CD4-positive, alpha-beta T cell treated with Interleukin-17A for 1 hour (primary cell): ENCODE measurements around the gene ZNF638.

Experiments
- DNase-seq: peaks from one replicate; pipeline ENCODE4 v3.0.0-alpha.2; 2020

ZNF638 gene

DNA sequence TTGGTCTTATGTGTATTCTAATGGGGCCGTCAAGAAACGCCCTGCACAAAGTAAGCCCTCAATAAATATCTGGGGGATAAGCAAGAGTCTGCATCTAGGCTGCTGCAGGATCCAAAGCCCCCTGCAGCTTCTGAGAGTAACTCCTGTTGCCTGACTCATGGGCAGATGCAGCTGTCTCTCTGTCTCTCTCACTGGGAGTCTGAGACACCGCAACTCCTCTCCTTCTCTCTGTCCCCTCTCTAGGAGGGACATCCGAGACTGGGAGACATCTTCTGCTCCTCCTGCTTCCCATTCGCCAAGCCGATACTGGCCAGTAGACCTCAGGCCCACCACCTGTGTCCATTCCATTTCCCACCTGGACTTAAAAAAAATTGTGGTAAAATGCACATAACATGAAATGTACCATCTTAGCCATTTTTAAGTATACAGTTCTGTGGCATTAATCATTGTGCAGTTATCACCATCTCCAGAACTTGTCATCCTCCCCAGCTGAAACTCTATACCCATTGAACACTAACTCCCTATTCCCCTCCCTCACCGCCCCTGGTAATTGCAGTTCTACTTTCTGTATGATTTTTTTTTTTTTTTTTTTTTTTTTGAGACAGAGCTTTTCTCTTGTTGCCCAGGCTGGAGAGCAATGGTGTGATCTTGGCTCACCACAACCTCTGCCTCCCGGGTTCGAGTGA lies 141.9 kb downstream of the ZNF638 start:
- DNase-seq: no peak

DNA sequence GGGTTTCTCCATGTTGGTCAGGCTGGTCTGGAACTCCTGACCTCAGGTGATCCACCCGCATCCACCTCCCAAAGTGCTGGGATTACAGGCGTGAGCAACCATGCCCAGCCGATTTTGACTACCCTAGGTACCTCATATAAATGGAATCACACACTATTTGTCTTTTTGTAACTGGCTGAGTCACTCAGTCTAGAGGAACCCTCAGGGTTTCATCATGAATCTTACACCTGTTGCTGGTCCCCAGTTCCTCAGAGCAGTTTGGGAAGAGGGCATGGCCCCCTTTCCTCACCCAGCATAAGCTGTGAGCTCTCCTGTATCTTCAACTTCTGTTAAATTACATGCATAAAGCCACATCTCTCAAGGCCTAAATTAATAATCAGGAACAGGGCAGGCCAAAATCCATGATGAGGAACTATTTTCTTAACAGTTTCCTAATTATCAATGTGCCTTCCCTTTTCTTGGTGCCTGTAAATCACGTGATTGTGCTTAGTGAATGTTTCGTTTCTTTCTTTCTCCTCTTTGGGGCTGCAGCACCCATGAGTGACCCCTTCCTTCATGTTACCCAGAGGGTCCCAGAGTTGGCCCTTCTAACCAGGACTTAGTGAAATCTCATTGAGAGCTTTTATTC lies 142.6 kb downstream of the ZNF638 start:
- no peak for DNase-seq

DNA sequence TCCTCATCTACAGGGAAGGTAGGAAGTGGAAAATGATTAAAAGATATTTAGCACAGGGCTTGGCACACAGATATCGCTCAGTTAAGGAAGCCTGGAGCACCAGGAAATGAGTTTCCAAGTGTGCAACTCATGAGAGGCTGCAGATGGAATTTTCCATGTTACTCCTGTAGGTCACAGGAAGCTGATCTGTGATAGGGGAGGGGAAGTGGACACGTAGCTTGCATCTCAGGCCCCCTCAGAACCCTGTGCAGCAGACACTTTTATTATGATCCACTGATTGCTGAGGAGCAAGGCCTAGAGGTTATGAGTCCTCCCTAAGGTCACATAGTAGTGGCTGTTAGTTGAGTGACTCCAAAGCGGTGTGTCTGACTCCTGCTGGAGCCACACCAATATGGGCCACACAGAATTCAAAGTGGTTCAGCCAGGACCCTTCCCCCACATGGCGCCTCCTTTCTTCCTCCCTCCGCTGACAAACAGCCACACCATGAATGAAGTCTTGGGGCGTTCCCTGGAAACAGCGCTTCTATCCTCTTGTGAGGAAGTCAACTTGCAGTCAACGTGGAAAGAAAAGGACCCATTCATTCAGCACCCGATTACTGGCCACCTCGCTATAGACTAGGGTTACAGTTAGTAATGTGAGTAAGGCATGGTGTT lies 143.3 kb downstream of the ZNF638 start:
- no peak for DNase-seq

DNA sequence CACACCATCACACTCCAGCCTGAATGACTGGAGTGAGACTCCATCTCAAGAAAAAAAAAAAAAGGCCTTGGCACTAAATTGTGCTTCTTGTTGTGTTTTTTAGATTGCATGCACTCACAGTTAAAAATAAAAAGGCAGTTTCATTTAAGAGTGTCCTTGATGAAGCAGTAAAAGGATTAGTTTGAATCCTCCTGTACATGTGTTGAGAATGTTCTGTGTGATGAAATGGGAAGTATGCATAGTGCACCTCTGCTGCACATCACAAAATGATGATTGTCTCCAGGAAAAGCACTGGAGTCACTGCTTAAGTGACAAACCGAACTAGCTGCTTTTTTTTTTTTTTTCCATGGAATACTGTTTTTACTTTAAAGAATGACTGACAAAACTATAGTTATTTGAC lies 144.9 kb downstream of the ZNF638 start:
- no peak for DNase-seq

DNA sequence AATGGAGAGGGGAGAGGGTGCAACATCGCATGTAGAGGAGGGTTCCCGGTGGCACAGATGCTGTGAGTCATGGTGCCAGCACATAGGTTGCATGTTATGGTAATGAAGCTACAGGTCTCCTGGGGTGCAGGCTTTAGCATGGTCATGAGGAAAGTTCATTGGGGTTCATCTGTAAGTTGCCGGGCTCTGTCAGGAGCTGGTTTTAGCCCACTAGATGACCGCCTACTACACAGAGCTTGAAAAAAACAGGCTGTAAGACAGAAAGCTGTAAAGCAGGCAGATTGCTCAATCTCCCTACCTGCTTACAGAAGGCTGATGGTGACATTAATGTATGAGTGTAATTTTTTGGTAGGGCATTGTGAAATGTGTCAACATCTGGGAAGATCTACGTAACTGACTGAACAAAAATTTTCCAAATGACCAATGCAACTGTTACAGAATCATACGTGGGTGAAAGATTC lies 145.7 kb downstream of the ZNF638 start:
- DNase-seq: no peak

DNA sequence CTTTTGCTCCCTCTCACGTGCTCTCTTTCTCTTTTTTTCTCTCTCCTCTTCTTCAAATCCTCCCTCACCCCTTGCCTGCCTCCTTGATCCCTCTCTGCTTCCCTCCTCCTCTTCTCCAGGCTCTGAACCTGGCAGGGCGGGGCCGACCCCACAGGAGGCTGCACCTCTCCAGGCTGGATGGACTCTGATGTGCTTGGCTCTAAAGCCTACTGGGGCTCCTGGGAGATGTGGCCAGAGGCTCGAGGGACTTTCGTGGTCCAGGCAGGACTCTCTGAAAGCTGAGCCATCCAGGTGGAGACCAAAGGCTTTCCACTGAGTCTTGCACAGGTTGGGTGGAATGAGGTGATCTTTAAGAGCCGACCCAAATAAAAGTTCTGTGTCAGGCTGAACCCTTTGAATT lies 147.2 kb downstream of the ZNF638 start:
- DNase-seq: no peak

DNA sequence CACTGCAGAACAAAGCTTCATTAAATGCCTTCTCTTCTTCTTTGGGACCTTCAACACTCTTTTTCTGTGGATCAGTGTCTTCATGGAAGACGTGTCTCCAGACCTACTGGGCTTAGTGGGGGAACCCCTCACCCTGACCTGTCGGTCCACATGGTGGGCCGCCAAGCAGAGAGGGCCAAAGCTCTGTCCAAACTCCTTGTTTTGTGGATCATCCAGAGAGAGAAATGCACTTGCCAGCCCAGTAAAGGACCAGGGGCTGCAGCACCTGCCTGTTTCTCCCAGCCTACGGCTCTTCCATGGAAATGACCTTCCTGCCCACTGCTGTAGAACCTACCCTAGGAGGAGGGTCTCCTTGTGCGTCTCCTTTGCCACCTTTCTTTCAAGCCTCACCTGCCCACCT lies 147.7 kb downstream of the ZNF638 start:
- no peak for DNase-seq

DNA sequence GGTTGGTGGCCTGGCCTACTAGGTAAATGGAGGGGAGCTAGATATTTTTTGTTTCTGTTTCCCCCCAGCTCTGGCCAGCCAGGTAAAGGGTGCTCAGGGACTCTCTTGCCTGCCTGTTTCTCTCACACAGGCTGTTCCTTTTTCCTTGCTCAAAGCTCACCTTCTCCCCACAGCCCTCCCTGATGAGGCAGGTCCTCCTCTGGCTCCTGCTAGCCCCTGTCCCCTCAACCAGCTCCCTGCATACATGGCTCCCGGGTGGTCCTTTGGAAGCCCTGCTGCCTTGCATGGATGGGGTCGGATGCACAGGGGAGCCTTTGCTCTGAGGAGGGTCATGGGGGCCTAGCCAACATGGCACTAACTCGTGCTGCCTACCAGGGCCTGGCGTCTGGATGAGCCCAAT lies 149.5 kb downstream of the ZNF638 start:
- no peak for DNase-seq

DNA sequence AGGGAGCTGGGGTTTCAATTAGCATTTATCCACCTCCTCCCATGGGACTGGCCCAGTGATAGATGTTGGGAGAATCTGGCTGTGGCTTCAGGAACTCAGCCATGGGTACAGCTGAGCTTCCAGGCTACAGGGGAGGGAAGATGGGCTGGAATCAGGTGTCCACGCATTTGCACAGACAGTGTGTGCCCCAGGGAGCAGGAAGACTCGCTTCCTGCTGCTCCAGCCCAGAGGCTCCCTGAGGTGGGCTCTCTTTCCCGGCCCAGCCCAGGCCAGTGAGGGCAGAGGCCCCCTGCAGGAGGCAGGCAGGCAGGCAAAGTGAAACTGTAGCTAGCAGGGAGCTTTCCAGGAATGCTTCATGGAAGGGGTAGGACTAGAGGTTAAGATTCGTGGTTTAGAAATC lies 150.5 kb downstream of the ZNF638 start:
- DNase-seq: no peak

DNA sequence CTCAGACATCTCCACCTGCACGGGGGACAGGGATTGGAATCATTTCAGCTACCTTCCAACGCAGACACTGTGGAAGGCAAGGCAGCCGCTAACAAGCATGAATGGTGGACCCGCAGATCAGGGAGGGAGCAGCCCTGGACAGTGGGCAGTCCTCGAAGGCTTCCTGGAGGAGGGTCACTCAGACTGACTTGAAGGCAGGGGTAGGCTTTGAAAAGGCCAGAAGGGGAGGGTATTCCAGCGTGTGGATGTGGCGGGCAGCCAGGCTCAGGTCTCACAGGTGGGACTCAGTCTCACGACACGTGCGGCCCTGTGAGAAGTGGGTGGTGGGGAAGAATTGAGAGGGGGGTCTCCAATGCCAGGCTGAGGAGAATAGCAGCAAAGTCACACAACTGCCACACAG lies 151.7 kb downstream of the ZNF638 start:
- no peak for DNase-seq

DNA sequence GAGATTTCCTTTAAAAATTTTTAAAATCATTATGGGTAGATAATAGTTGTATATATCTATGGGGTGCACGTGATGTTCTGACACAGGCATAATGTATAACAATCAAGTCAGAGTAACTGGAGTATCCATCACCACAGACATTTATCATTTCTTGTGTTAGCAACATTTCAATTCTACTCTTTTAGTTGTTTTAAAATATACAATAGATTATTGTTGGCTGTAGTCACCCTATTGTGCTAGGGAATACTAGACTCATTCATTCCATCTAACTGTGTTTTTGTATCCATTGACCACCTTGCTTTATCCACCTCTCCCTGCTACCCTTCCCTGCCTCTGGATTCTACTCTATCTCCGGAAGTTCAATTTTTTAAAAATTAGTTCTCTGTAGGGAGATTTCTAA lies 152.8 kb downstream of the ZNF638 start:
- no peak for DNase-seq
